Activated T-helper 17 cell treated with anti-CD3 and anti-CD28 coated beads, Interleukin-2, amount 50 U/mL, for 72 hours (primary cell): ENCODE data around the gene RCBTB2. TPM values are rescaled to one million over a fixed set of nuclear protein-coding genes. Genes with fewer than 3 reads are reported as not detected.
"Not testable (repeated sequence)": the region's sequence is repeated elsewhere in the genome, so short reads cannot be mapped to it uniquely, and the experiment has no call there.

ENCODE experiments used
- ATAC-seq: fragments of 150-1000 bp; cut with Tn5 transposase; replicated peaks from 2 replicates; pipeline ENCODE4 v1.10.0; 2021; ENCODE audit warnings: mild to moderate bottlenecking, moderate library complexity
- H3K27ac Mint-ChIP-seq: one replicate; pipeline ENCODE4 v1.8.0; 2022; ENCODE audit warnings: mixed read lengths
- H3K27me3 Mint-ChIP-seq: one replicate; pipeline ENCODE4 v1.8.0; 2022; ENCODE audit warnings: mixed read lengths
- H3K36me3 Mint-ChIP-seq: one replicate; pipeline ENCODE4 v1.8.0; 2022; ENCODE audit warnings: low read depth, mild to moderate bottlenecking, mixed read lengths
- H3K4me1 Mint-ChIP-seq: one replicate; pipeline ENCODE4 v1.8.0; 2022; ENCODE audit warnings: mixed read lengths
- H3K4me3 Mint-ChIP-seq: one replicate; pipeline ENCODE4 v1.8.0; 2022; ENCODE audit warnings: mild to moderate bottlenecking, mixed read lengths
- H3K9me3 Mint-ChIP-seq: one replicate; pipeline ENCODE4 v1.8.0; 2022; ENCODE audit warnings: mixed read lengths
- total RNA-seq, 2 donors: library from RNA; stranded (reverse); gene quantifications; one replicate each; pipeline ENCODE4 v1.2.3, GENCODE V29; 2022

Gene RCBTB2
- total RNA-seq, result 1 to 10 TPM; 6.1 to 7.7 TPM

GRCh38 chr13:48532506-48533499 is at the start of gene RCBTB2:
TSS of gene RCBTB2 (minus strand) at chr13:48533080. CDS start at chr13:48521939, 11,141 bp downstream.
- peaks cover 8% of the 10 kb centered on the region for H3K4me1 Mint-ChIP-seq
- H3K9me3 Mint-ChIP-seq, result peaks cover 5% of the 10 kb centered on the region
- H3K36me3 Mint-ChIP-seq, result peaks cover 8% of the 10 kb centered on the region
- no peaks in the 10 kb centered on the region for H3K27me3 Mint-ChIP-seq
- peak; percentile 94 for ATAC-seq
- peak within 1 kb of the TSS; percentile 97 for H3K27ac Mint-ChIP-seq
- H3K4me3 Mint-ChIP-seq, result peak within 1 kb of the TSS; percentile 92

GRCh38 chr13:48582084-48582483 is 49.2 kb upstream of the RCBTB2 start:
- Mint-ChIP-seq H3K4me1 (peaks cover 14% of the 10 kb centered on the region), H3K4me3 (no peak overlapping the region), H3K36me3 (no peaks in the 10 kb centered on the region), H3K27me3 (no peaks in the 10 kb centered on the region), H3K9me3 (no peaks in the 10 kb centered on the region), H3K27ac (no peak overlapping the region)
- no peak for ATAC-seq

- no peaks in the 10 kb centered on the region for H3K36me3 Mint-ChIP-seq
- H3K4me3 Mint-ChIP-seq, result no peak overlapping the region
- no peaks in the 10 kb centered on the region for H3K27me3 Mint-ChIP-seq
- no peaks in the 10 kb centered on the region for H3K9me3 Mint-ChIP-seq
- no peak for ATAC-seq
- peaks cover 5% of the 10 kb centered on the region for H3K4me1 Mint-ChIP-seq
- H3K27ac Mint-ChIP-seq, result no peak overlapping the region
These were observed 48.0 kb upstream of the RCBTB2 start for GRCh38 chr13:48580896-48581295.

DNA sequence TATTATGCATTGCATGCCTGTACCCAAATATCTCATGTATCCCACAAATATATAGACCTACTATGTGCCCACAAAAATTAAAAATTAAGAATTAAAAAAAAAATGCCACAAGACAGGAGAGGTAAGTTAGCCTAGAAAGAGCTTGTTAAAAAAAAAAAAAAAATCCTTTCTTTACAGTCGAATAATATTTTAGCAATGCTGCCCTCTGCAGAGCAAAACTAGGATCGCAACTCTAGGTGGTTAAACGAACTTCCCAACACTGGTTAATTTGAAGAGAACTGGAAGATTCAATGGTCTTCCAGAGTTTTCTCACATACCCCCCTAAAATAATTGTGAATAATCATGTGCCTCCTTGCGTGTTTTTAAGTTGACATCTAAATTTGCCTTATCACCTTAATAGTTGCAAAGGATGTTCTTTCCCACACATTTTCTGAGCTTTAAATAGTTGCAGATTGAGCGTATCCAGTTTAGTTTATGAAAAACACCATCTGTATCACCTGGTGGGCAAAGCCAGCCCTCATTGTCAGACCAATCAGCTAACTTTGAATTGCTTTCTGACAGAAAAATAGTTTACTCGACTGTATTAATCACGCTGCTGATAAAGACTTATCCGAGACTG is 47.4 kb upstream of the RCBTB2 start:
- Mint-ChIP-seq H3K27ac (no peak overlapping the region), H3K4me1 (peaks cover 5% of the 10 kb centered on the region), H3K9me3 (no peaks in the 10 kb centered on the region), H3K27me3 (no peaks in the 10 kb centered on the region), H3K36me3 (no peaks in the 10 kb centered on the region), H3K4me3 (no peak overlapping the region)
- ATAC-seq, result peak; percentile 35

GRCh38 chr13:48579919-48580180 is 47.0 kb upstream of the RCBTB2 start:
- H3K4me3 Mint-ChIP-seq, H3K27ac Mint-ChIP-seq, ATAC-seq, H3K9me3 Mint-ChIP-seq, H3K4me1 Mint-ChIP-seq, H3K36me3 Mint-ChIP-seq, H3K27me3 Mint-ChIP-seq: not testable (repeated sequence)

DNA sequence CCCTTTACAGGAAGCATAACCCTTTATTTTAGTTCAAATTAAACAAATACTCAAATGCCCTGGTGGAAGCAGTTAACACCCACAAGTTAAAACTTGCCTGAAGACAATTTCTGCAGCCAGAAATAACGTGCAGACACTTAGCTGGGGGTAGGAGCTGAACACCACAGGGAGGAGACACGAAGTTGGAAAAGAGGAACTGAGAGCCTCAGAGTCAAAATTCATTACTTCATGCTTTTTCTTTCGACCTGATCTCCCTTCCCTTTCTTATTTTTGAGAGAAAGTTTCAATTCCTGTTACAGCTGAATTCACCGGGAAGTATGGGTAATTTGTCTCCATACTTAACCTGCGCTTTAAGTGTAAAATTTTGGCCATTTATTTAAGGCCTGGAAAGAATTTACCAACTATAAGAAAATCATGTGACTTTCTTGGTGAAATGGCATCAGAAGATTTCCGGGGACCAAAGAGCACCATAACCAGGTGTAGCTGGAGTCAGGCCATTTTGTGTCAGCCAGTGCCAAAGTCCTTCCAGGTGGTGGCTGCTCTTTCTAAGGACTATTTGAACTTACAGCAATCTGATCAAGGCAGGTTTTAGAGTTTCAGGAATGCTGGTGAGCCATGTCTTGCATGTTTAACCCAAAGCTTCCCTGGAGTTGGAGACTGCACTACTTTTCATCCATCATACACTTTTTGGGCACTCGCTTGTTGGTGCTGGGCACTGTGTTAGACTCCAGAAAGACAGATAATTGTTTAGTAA is 46.5 kb upstream of the RCBTB2 start:
- Mint-ChIP-seq H3K36me3 (no peaks in the 10 kb centered on the region), H3K9me3 (no peaks in the 10 kb centered on the region), H3K4me1 (peaks cover 6% of the 10 kb centered on the region), H3K27ac (no peak overlapping the region), H3K4me3 (no peak overlapping the region), H3K27me3 (no peaks in the 10 kb centered on the region)
- ATAC-seq, result no peak

DNA sequence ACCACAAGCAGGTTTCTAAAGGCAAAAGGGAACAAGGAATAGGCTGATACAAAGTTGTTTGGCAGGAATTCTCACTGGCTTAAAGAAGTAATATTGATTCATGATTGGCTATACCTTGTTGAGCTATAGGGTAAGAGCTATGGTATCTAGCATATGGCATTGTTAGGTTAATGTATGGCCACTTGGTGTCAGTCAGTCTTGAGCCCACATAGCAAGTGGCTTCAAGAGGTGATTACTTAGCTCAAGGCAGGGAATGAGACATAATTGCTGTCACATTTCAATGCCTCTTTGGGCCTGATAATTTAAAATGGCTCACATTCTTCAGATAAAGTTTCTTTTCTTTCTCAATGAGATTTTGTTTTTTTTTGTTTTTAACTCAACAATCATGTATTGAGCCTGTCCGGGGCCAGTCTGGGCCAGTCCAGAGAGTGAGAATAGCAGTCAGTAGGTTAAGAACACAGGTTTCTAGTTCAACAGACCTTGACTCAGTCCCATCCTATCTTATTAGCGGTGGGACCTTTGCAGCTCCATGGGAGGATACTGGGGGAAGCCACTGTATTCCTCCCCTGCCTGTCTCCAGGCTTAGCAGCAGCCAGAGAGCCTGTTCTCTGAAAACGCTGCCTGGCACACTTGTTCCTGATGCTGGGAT is 45.8 kb upstream of the RCBTB2 start:
- H3K27ac Mint-ChIP-seq, result no peak overlapping the region
- peaks cover 8% of the 10 kb centered on the region for H3K4me1 Mint-ChIP-seq
- H3K36me3 Mint-ChIP-seq, result no peaks in the 10 kb centered on the region
- ATAC-seq, result no peak
- no peak overlapping the region for H3K4me3 Mint-ChIP-seq
- H3K27me3 Mint-ChIP-seq, result no peaks in the 10 kb centered on the region
- H3K9me3 Mint-ChIP-seq, result no peaks in the 10 kb centered on the region

GRCh38 chr13:48576448-48577010 is 43.6 kb upstream of the RCBTB2 start:
- H3K4me1 Mint-ChIP-seq, result peaks cover 8% of the 10 kb centered on the region
- no peaks in the 10 kb centered on the region for H3K27me3 Mint-ChIP-seq
- no peak overlapping the region for H3K27ac Mint-ChIP-seq
- no peaks in the 10 kb centered on the region for H3K36me3 Mint-ChIP-seq
- no peak for ATAC-seq
- H3K9me3 Mint-ChIP-seq, result no peaks in the 10 kb centered on the region
- H3K4me3 Mint-ChIP-seq, result no peak overlapping the region

DNA sequence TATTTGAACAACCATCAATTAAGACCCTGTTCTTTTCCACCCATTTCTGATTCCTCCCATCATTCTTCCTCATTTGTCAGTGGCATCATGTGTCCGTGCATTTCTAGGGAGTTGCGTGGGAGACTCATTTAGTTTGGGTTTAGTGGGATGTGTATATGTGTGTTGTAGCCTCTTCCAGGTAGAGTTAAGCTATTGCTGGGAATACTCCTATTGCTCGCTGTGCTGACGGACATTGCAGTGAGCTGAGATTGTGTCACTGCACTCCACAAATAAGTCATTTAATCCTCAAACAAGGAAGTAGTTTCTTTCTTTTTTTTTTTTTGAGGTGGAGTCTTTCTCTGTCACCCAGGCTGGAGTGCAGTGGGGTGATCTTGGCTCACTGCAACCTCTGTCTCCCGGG is 42.2 kb upstream of the RCBTB2 start:
- Mint-ChIP-seq H3K36me3 (no peaks in the 10 kb centered on the region), H3K4me1 (peaks cover 8% of the 10 kb centered on the region)

DNA sequence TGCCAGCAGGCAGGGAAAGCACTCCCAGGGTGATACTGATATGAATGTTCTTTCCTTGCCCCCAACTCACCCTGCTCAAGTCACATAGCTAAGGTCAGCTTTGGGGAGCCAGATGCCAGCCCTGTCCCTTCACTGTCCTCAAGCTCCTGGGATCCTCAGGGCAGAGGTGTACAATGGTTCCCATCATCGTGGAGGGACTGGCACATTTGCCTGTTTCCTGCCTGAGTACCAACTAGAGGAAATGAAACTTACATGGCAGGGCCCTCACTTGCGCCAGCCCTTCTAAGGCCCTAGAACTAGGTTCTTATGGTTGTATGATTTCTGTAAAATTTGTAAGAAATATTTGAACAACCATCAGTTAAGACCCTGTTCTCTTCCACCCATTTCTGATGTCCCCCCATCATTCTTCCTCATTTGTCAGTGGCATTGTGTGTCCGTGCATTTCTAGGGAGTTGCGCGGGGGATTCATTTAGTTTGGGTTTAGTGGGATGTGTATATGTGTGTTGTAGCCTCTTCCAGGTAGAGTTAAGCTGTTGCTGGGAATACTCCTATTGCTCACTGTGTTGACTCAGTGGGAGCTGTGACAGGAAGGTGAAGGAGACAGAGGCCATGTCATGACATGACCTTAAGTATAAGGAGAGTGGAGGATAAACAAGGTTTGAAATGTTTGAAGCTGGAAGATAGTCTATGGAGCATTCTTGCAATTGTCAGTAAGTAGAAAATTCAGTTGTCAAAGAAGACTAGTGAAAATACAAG is 41.3 kb upstream of the RCBTB2 start:
- peaks cover 8% of the 10 kb centered on the region for H3K4me1 Mint-ChIP-seq
- H3K36me3 Mint-ChIP-seq, result no peaks in the 10 kb centered on the region
- no peak for ATAC-seq
- H3K4me3 Mint-ChIP-seq, result no peak overlapping the region
- H3K27ac Mint-ChIP-seq, result no peak overlapping the region
- peaks cover 4% of the 10 kb centered on the region for H3K27me3 Mint-ChIP-seq
- no peaks in the 10 kb centered on the region for H3K9me3 Mint-ChIP-seq

More for the DNA sequence above, 42.2 kb upstream of the RCBTB2 start:
- Mint-ChIP-seq H3K9me3 (no peaks in the 10 kb centered on the region), H3K27ac (no peak overlapping the region), H3K4me3 (no peak overlapping the region), H3K27me3 (peaks cover 4% of the 10 kb centered on the region)
- no peak for ATAC-seq

GRCh38 chr13:48573213-48574007 is 40.5 kb upstream of the RCBTB2 start:
- peaks cover 8% of the 10 kb centered on the region for H3K4me1 Mint-ChIP-seq
- H3K27ac Mint-ChIP-seq, result no peak overlapping the region
- H3K27me3 Mint-ChIP-seq, result peaks cover 7% of the 10 kb centered on the region
- no peak overlapping the region for H3K4me3 Mint-ChIP-seq
- no peaks in the 10 kb centered on the region for H3K36me3 Mint-ChIP-seq
- H3K9me3 Mint-ChIP-seq, result no peaks in the 10 kb centered on the region
- ATAC-seq, result no peak

GRCh38 chr13:48571126-48571913 is 38.4 kb upstream of the RCBTB2 start:
- ATAC-seq, result no peak
- Mint-ChIP-seq H3K36me3 (no peaks in the 10 kb centered on the region), H3K27me3 (peaks cover 18% of the 10 kb centered on the region), H3K4me3 (peak overlapping the region; percentile 9), H3K9me3 (no peaks in the 10 kb centered on the region), H3K27ac (no peak overlapping the region), H3K4me1 (peaks cover 8% of the 10 kb centered on the region)
